Cardiac fibroblast (primary cell): ENCODE measurements around the gene LOXL1.

Experiments
- DNase-seq, 2 donors: peaks; one replicate each; pipeline versions ENCODE4 v3.0.0 to v3.0.0-alpha.2; 2010; ENCODE audit warnings: low read depth in 2 of 2
- H3K4me3 ChIP-seq, 2 donors: replicated peaks in 1 of 2; 1 replicate in 1 of 2; 2 replicates in 1 of 2; pipeline ENCODE4 v1.5.1; 2011; ENCODE audit warnings: low read depth in 2 of 2, low read length in 2 of 2, mild to moderate bottlenecking in 2 of 2, moderate library complexity in 1 of 2
- TF ChIP-seq, protein P1 (sequence below): IDR thresholded peaks from one replicate; pipeline ENCODE4 v1.5.1; 2011; ENCODE audit warnings: low read depth, mild to moderate bottlenecking, low read length, inconsistent platforms

LOXL1 gene

GRCh38 chr15:73988445-73988969 lies 62.2 kb downstream of the LOXL1 start:
- TF ChIP-seq, protein P1, sequence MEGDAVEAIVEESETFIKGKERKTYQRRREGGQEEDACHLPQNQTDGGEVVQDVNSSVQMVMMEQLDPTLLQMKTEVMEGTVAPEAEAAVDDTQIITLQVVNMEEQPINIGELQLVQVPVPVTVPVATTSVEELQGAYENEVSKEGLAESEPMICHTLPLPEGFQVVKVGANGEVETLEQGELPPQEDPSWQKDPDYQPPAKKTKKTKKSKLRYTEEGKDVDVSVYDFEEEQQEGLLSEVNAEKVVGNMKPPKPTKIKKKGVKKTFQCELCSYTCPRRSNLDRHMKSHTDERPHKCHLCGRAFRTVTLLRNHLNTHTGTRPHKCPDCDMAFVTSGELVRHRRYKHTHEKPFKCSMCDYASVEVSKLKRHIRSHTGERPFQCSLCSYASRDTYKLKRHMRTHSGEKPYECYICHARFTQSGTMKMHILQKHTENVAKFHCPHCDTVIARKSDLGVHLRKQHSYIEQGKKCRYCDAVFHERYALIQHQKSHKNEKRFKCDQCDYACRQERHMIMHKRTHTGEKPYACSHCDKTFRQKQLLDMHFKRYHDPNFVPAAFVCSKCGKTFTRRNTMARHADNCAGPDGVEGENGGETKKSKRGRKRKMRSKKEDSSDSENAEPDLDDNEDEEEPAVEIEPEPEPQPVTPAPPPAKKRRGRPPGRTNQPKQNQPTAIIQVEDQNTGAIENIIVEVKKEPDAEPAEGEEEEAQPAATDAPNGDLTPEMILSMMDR: no peak
- H3K4me3 ChIP-seq: no peak overlapping the region
- no peak for DNase-seq

DNA sequence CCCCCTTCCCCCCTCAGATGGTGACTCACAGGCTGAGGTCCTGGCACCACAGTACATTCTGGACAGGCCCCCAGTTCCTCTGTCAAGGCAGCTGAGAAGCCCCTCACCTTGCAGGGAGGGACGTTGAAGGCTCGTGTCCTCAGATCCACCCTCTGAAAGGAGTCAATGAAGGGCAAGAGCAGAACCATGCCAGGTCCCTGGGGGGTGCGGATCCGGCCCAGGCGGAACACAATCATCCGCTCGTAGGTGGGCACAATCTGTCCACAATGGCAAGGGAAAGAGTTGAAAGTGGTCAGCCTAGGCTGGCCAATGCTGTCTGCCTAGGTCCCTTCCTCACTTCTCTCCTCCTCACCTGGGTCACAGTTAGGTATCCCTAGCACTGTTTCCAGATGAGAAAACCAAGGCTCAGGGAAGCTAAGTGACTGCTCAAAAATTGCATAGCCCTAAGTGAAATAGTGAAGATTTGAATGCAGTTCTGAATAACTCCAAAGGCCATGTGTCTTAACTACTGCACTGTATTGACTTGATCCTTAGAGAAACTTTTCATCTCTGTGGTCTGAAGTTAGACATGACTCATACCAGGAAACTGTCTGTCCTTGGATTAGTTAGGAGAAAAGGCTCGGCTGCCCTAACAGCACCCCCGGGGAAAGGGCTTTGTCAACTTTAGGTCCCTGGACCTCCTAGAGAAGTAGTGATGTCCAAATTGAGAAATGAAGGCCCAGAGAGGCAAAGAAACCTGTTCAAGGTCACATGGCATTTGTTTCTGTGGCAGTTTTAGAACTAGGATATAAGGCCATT lies 62.9 kb downstream of the LOXL1 start:
- TF ChIP-seq, protein P1: no peak
- peak; percentile 79 to 86 for DNase-seq
- no peak overlapping the region for H3K4me3 ChIP-seq

GRCh38 chr15:73990250-73991005 lies 64.2 kb downstream of the LOXL1 start:
- H3K4me3 ChIP-seq: no peak overlapping the region
- TF ChIP-seq, protein P1: no peak
- no peak for DNase-seq

- peak overlapping the region; percentile 56 to 66 for H3K4me3 ChIP-seq
- TF ChIP-seq, protein P1: no peak
- DNase-seq: peak; percentile 76 to 94
Observed at GRCh38 chr15:73991260-73991659, 65.0 kb downstream of the LOXL1 start.

- peak; percentile 93 to 97 for DNase-seq
- H3K4me3 ChIP-seq: peak within 1 kb of the TSS; percentile 56 to 66
Observed at GRCh38 chr15:73991726-73992593, 65.7 kb downstream of the LOXL1 start, which contains the start of gene STOML1. TSS of gene STOML1 (minus strand) at chr15:73992295. CDS start at chr15:73992223, 72 bp downstream.

DNA sequence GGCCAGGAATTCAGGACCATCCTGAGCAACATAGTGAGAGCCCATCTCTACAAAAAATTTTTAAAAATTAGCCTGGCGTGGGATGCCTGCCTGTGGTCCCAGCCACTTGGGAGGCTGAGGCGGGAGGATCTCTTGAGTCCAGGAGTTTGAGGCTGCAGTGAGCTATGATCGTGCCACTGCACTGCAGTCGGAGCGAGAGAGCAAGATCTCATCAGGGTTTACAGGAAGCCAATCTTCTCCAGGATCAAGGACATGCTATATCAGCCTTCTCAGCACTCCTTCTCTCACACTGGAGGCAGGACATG lies 66.3 kb downstream of the LOXL1 start:
- DNase-seq: no peak

More at GRCh38 chr15:73991726-73992593, 65.7 kb downstream of the LOXL1 start, which contains the start of gene STOML1:
- TF ChIP-seq, protein P1: peak; percentile 71

More for the DNA sequence above, 66.3 kb downstream of the LOXL1 start:
- TF ChIP-seq, protein P1: no peak
- H3K4me3 ChIP-seq: peak overlapping the region; percentile 14 to 15
